Neural cell (in vitro differentiated cells): ENCODE data around the gene HS3ST3A1. TPM values are rescaled to one million over a fixed set of nuclear protein-coding genes. Genes with fewer than 3 reads are reported as not detected.

Experiments
- H2AFZ ChIP-seq: fragments of 200-600, 300-800 bp; sonication (generic), shearing (Covaris generic); 2 replicates; pipeline ENCODE4 v1.6.0; 2014; ENCODE audit warnings: low read depth, mild to moderate bottlenecking, antibody characterized with exemption, low read length, moderate library complexity
- H3F3A ChIP-seq: fragments of 200-600 bp; shearing (Covaris generic); 2 replicates; pipeline ENCODE4 v1.6.1; 2016; ENCODE audit warnings: mild to moderate bottlenecking, moderate library complexity, mixed read lengths, antibody characterized with exemption, low read length; ENCODE audit not compliant: insufficient read depth, poor library complexity, severe bottlenecking
- H3K27ac ChIP-seq: fragments of 200-600, 300-800 bp; sonication (generic), shearing (Covaris generic); 2 replicates; pipeline ENCODE4 v1.5.1; 2014; ENCODE audit warnings: mild to moderate bottlenecking, low read length, moderate library complexity
- H3K27me3 ChIP-seq: fragments of 300-800, 200-600 bp; sonication (generic), shearing (Covaris generic); 2 replicates; pipeline ENCODE4 v1.6.0; 2014; ENCODE audit warnings: mild to moderate bottlenecking, low read depth, low read length, moderate library complexity; ENCODE audit not compliant: insufficient read depth
- H3K36me3 ChIP-seq: fragments of 300-800, 200-600 bp; sonication (generic), shearing (Covaris generic); 2 replicates; pipeline ENCODE4 v1.5.1; 2014; ENCODE audit warnings: mild to moderate bottlenecking, antibody characterized with exemption, low read length, moderate library complexity; ENCODE audit not compliant: insufficient read depth
- H3K4me2 ChIP-seq: fragments of 300-800, 200-600 bp; sonication (generic), shearing (Covaris generic); 2 replicates; pipeline ENCODE4 v1.6.0; 2014; ENCODE audit warnings: mild to moderate bottlenecking, low read length
- H3K4me3 ChIP-seq: fragments of 300-800, 200-600 bp; sonication (generic), shearing (Covaris generic); 2 replicates; pipeline ENCODE4 v1.5.1; 2014; ENCODE audit warnings: mild to moderate bottlenecking, low read length, moderate library complexity
- H3K79me2 ChIP-seq: fragments of 200-600 bp; shearing (Covaris generic); replicated peaks from 2 replicates; pipeline ENCODE4 v1.6.0; 2014; ENCODE audit warnings: mild to moderate bottlenecking, low read length, moderate library complexity; ENCODE audit not compliant: insufficient read depth
- H3K9ac ChIP-seq: fragments of 300-800, 200-600 bp; sonication (generic), shearing (Covaris generic); 2 replicates; pipeline ENCODE4 v1.6.1; 2016; ENCODE audit warnings: mild to moderate bottlenecking, low read length, mixed read lengths
- H3K9me2 ChIP-seq: fragments of 200-600 bp; shearing (Covaris generic); 2 replicates; pipeline ENCODE4 v1.6.1; 2016; ENCODE audit warnings: mild to moderate bottlenecking, low read length, mixed read lengths; ENCODE audit not compliant: insufficient read depth
- H3K9me3 ChIP-seq: fragments of 200-600, 300-800 bp; sonication (generic), shearing (Covaris generic); 2 replicates; pipeline ENCODE4 v1.6.1; 2016; ENCODE audit warnings: mild to moderate bottlenecking, mixed run types, low read length, moderate library complexity, mixed read lengths
- H4K20me1 ChIP-seq: fragments of 200-600 bp; shearing (Covaris generic); 2 replicates; pipeline ENCODE4 v1.6.1; 2016; ENCODE audit warnings: mild to moderate bottlenecking, mixed run types; ENCODE audit not compliant: insufficient read depth
- EP300 ChIP-seq: fragments of 450-650 bp; conservative IDR thresholded peaks from 2 replicates; pipeline ENCODE4 v1.6.1; 2014; ENCODE audit warnings: antibody characterized with exemption, mild to moderate bottlenecking, moderate library complexity; ENCODE audit not compliant: poor library complexity, severe bottlenecking
- EZH2 ChIP-seq: fragments of 200-600, 300-800 bp; shearing (Covaris generic), sonication (generic); IDR thresholded peaks from 2 replicates; pipeline ENCODE4 v1.6.1; 2014; ENCODE audit warnings: antibody characterized with exemption, low read length, borderline replicate concordance, mild to moderate bottlenecking; ENCODE audit not compliant: insufficient read depth, poor library complexity, severe bottlenecking
- MXI1 ChIP-seq: fragments of 450-650 bp; conservative IDR thresholded peaks from 2 replicates; pipeline ENCODE4 v1.6.1; 2014; ENCODE audit warnings: antibody characterized with exemption, mild to moderate bottlenecking; ENCODE audit not compliant: poor library complexity, severe bottlenecking
- POLR2AphosphoS5 ChIP-seq: IDR thresholded peaks from 2 replicates; pipeline ENCODE4 v1.6.1; 2012
- RAD21 ChIP-seq: fragments of 450-650 bp; conservative IDR thresholded peaks from 2 replicates; pipeline ENCODE4 v1.6.1; 2014; ENCODE audit warnings: antibody characterized with exemption, mild to moderate bottlenecking, moderate library complexity
- SMC3 ChIP-seq: fragments of 450-650 bp; conservative IDR thresholded peaks from 2 replicates; pipeline ENCODE4 v1.6.1; 2014; ENCODE audit warnings: antibody characterized with exemption, mild to moderate bottlenecking, moderate library complexity; ENCODE audit not compliant: poor library complexity
- TAF1 ChIP-seq: IDR thresholded peaks from 2 replicates; pipeline ENCODE4 v1.6.1; 2012; ENCODE audit warnings: low read depth
- polyA plus RNA-seq: library from polyadenylated mRNA; depleted of rRNA; stranded (reverse); fragments of >200 nt; gene quantifications from 2 replicates; pipeline ENCODE4 v1.2.3, GENCODE V29; 2014
- TF ChIP-seq, protein P1 (sequence below): IDR thresholded peaks from 2 replicates; pipeline ENCODE4 v1.6.1; 2012; ENCODE audit warnings: borderline replicate concordance
- TF ChIP-seq, protein P2 (sequence below): fragments of 450-650 bp; IDR thresholded peaks from 2 replicates; pipeline ENCODE4 v1.5.1; 2014; ENCODE audit warnings: antibody characterized with exemption, mild to moderate bottlenecking, moderate library complexity; ENCODE audit not compliant: poor library complexity, severe bottlenecking

HS3ST3A1 gene
- polyA plus RNA-seq, 1 donor from 2014 or later, result 0.56 TPM

DNA sequence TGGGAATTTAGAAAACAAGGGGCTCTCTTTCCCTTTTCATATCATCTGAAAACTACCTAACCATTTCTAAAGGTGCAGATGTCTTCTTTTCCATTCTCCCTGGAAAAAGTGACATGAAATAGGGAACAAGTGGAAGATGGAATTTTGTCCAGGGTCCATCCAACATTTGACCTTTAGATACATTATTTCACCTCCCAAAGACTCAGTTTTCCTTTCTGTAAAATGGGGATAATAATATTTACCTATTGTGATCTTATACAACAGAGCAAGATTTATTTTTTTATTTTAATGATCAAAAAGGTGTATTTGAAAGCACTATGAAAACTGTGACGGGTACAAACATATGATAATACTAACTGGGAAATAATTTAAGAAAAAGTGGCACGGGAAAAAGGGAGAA is 106.3 kb downstream of the HS3ST3A1 start:
- Histone ChIP-seq H3K4me3 (no peak overlapping the region), H3K79me2 (no peaks in the 10 kb centered on the region), H2AFZ (no peak overlapping the region), H3K9me2 (no peaks in the 10 kb centered on the region), H3K27ac (no peak overlapping the region), H3K27me3 (no peaks in the 10 kb centered on the region), H3K9me3 (no peaks in the 10 kb centered on the region), H4K20me1 (no peaks in the 10 kb centered on the region), H3K9ac (no peak overlapping the region), H3F3A (no peaks in the 10 kb centered on the region), H3K36me3 (no peaks in the 10 kb centered on the region), H3K4me2 (no peak overlapping the region)
- TF ChIP-seq EZH2 (no peak), RAD21 (no peak), MXI1 (no peak), SMC3 (no peak), TAF1 (no peak), EP300 (no peak), POLR2AphosphoS5 (no peak)
- TF ChIP-seq, protein P1, sequence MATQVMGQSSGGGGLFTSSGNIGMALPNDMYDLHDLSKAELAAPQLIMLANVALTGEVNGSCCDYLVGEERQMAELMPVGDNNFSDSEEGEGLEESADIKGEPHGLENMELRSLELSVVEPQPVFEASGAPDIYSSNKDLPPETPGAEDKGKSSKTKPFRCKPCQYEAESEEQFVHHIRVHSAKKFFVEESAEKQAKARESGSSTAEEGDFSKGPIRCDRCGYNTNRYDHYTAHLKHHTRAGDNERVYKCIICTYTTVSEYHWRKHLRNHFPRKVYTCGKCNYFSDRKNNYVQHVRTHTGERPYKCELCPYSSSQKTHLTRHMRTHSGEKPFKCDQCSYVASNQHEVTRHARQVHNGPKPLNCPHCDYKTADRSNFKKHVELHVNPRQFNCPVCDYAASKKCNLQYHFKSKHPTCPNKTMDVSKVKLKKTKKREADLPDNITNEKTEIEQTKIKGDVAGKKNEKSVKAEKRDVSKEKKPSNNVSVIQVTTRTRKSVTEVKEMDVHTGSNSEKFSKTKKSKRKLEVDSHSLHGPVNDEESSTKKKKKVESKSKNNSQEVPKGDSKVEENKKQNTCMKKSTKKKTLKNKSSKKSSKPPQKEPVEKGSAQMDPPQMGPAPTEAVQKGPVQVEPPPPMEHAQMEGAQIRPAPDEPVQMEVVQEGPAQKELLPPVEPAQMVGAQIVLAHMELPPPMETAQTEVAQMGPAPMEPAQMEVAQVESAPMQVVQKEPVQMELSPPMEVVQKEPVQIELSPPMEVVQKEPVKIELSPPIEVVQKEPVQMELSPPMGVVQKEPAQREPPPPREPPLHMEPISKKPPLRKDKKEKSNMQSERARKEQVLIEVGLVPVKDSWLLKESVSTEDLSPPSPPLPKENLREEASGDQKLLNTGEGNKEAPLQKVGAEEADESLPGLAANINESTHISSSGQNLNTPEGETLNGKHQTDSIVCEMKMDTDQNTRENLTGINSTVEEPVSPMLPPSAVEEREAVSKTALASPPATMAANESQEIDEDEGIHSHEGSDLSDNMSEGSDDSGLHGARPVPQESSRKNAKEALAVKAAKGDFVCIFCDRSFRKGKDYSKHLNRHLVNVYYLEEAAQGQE, result no peak
- TF ChIP-seq, protein P2, sequence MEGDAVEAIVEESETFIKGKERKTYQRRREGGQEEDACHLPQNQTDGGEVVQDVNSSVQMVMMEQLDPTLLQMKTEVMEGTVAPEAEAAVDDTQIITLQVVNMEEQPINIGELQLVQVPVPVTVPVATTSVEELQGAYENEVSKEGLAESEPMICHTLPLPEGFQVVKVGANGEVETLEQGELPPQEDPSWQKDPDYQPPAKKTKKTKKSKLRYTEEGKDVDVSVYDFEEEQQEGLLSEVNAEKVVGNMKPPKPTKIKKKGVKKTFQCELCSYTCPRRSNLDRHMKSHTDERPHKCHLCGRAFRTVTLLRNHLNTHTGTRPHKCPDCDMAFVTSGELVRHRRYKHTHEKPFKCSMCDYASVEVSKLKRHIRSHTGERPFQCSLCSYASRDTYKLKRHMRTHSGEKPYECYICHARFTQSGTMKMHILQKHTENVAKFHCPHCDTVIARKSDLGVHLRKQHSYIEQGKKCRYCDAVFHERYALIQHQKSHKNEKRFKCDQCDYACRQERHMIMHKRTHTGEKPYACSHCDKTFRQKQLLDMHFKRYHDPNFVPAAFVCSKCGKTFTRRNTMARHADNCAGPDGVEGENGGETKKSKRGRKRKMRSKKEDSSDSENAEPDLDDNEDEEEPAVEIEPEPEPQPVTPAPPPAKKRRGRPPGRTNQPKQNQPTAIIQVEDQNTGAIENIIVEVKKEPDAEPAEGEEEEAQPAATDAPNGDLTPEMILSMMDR, result no peak

DNA sequence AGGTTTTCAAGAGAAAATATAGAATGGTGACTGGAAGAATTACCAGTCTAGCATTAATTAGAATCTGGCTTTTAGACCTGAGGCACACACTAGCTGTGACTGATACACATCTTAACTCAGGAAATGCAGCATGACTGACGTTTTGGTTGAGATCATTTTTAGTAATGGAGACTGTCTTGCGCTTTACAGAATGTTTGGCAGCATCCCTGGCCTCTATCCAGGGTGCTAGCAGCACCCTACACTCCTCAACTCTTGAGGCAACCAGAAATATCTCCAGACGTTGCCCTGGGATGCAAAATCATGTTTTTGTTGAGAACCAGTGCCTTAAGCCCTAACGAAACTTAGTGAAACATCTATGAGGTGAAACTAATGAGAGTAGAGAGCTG is 109.0 kb downstream of the HS3ST3A1 start:
- no peak overlapping the region for H3K4me2 ChIP-seq

More for the DNA sequence above, 109.0 kb downstream of the HS3ST3A1 start:
- Histone ChIP-seq H3K79me2 (no peaks in the 10 kb centered on the region), H4K20me1 (no peaks in the 10 kb centered on the region), H2AFZ (no peak overlapping the region), H3K27ac (no peak overlapping the region), H3K9me3 (no peaks in the 10 kb centered on the region), H3K4me3 (no peak overlapping the region), H3K27me3 (no peaks in the 10 kb centered on the region), H3F3A (no peaks in the 10 kb centered on the region), H3K9ac (no peak overlapping the region), H3K9me2 (no peaks in the 10 kb centered on the region), H3K36me3 (no peaks in the 10 kb centered on the region)
- TF ChIP-seq TAF1 (no peak), RAD21 (no peak), MXI1 (no peak), SMC3 (no peak), EZH2 (no peak), EP300 (no peak), POLR2AphosphoS5 (no peak)
- TF ChIP-seq, protein P1, result no peak
- TF ChIP-seq, protein P2, result no peak
